GM12878 (cell line): Measurements from ENCODE around the gene SLC1A6. TPM values are rescaled to one million over a fixed set of nuclear protein-coding genes. Genes with fewer than 3 reads are reported as not detected.

Experiments used
- ATAC-seq: fragments of 200-7000 bp; cut with Tn5 transposase; 3 replicates; pipeline ENCODE4 v1.9.1; 2020; ENCODE audit warnings: mild to moderate bottlenecking, moderate library complexity
- BruUV-seq: library from RNA; stranded (reverse); fragments of 400-500 nt; replicated peaks from 2 replicates; lab custom pipeline; 2021; lab: Mats Ljungman, UMichigan
- CTCF ChIA-PET: fragments of 300-600 bp; sonication (Branson Sonifier 250); formaldehyde crosslinking; extraction: SDS; loops from one replicate; lab custom pipeline; 2021; ENCODE audit warnings: inconsistent platforms; lab: Yijun Ruan, JAX
- POLR2A ChIA-PET: fragments of 350-600 bp; formaldehyde crosslinking; extraction: SDS; loops from one replicate; lab custom pipeline; 2021; ENCODE audit warnings: inconsistent platforms; lab: Charles Lee
- RAD21 ChIA-PET: fragments of 300-600 bp; sonication (Branson Sonifier 250); formaldehyde crosslinking; loops from one replicate; lab custom pipeline; 2023; ENCODE audit warnings: antibody characterized with exemption; ENCODE audit not compliant: unreplicated experiment; lab: Charles Lee
- SMC1A ChIA-PET: fragments of 300-600 bp; sonication (Branson Sonifier 250); formaldehyde crosslinking; loops from one replicate; lab custom pipeline; 2023; ENCODE audit not compliant: unreplicated experiment, uncharacterized antibody; lab: Charles Lee
- DNase-seq: peaks from one replicate; pipeline ENCODE4 v3.0.0-alpha.2; 2011; ENCODE audit warnings: low read depth, low spot score
- FAIRE-seq: peaks from 3 replicates; lab custom pipeline; 2011; peaks lifted over from hg19 to GRCh38; lab: Jason Lieb, UNC
- H2AFZ ChIP-seq: 2 replicates; pipeline ENCODE4 v1.6.0; 2011; ENCODE audit warnings: low read depth, low read length, control low read depth; ENCODE audit not compliant: control insufficient read depth
- H3K27ac ChIP-seq: 2 replicates; pipeline ENCODE4 v1.5.1; 2011; ENCODE audit warnings: control low read depth; ENCODE audit not compliant: control insufficient read depth, insufficient read depth
- H3K27me3 ChIP-seq, 2 experiments: replicated peaks in 1 of 2; 2 replicates each; pipeline versions ENCODE4 v1.6.0 to v1.6.1; 2011; ENCODE audit warnings: low read length in 1 of 2; ENCODE audit not compliant: control insufficient read depth in 2 of 2, insufficient read depth in 2 of 2
- H3K36me3 ChIP-seq, 2 experiments: 2 replicates each; pipeline ENCODE4 v1.5.1; 2011; ENCODE audit warnings: low read length in 1 of 2; ENCODE audit not compliant: control insufficient read depth in 2 of 2, insufficient read depth in 2 of 2
- H3K4me1 ChIP-seq: 2 replicates; pipeline ENCODE4 v1.6.1; 2011; ENCODE audit warnings: mild to moderate bottlenecking, low read length, moderate library complexity, mixed read lengths; ENCODE audit not compliant: control insufficient read depth, insufficient read depth
- H3K4me2 ChIP-seq: 2 replicates; pipeline ENCODE4 v1.6.0; 2011; ENCODE audit warnings: control low read depth; ENCODE audit not compliant: control insufficient read depth, insufficient read depth
- H3K4me3 ChIP-seq: fragments of 200-600 bp; sonication (generic); 2 replicates; pipeline ENCODE4 v1.5.1; 2016
- H3K79me2 ChIP-seq: 2 replicates; pipeline ENCODE4 v1.6.0; 2011; ENCODE audit warnings: low read length; ENCODE audit not compliant: control insufficient read depth, insufficient read depth
- H3K9ac ChIP-seq: 2 replicates; pipeline ENCODE4 v1.8.0; 2011; ENCODE audit warnings: low read length, control low read depth, mixed read lengths; ENCODE audit not compliant: control insufficient read depth, insufficient read depth
- H3K9me3 ChIP-seq: replicated peaks from 3 replicates; pipeline ENCODE4 v1.5.1; 2011; ENCODE audit warnings: mild to moderate bottlenecking, low read length; ENCODE audit not compliant: control insufficient read depth, insufficient read depth
- H4K20me1 ChIP-seq: 2 replicates; pipeline ENCODE4 v1.6.0; 2011; ENCODE audit not compliant: control insufficient read depth, insufficient read depth
- ATF7 ChIP-seq: fragments of 450-650 bp; IDR thresholded peaks from 2 replicates; pipeline ENCODE4 v1.6.1; 2016; ENCODE audit warnings: low read depth, mild to moderate bottlenecking
- IRF4 ChIP-seq: IDR thresholded peaks from 2 replicates; pipeline ENCODE4 v1.6.1; 2011; ENCODE audit warnings: low read depth, low read length
- MEF2B ChIP-seq: fragments of 450-650 bp; IDR thresholded peaks from 2 replicates; pipeline ENCODE4 v1.6.1; 2018; ENCODE audit warnings: mild to moderate bottlenecking, moderate library complexity; ENCODE audit not compliant: partially characterized antibody, poor library complexity, severe bottlenecking
- MYC ChIP-seq: IDR thresholded peaks from 2 replicates; pipeline ENCODE4 v1.6.1; 2011; ENCODE audit warnings: mild to moderate bottlenecking, low read length, moderate library complexity, inconsistent platforms; ENCODE audit not compliant: insufficient read depth, insufficient replicate concordance, insufficient read length, severe bottlenecking
- NFYA ChIP-seq: IDR thresholded peaks from 2 replicates; pipeline ENCODE4 v1.6.1; 2011; ENCODE audit warnings: low read depth, mild to moderate bottlenecking, low read length, improper control_type of control experiment, borderline replicate concordance
- NR2F1 ChIP-seq: fragments of 450-650 bp; conservative IDR thresholded peaks from 2 replicates; pipeline ENCODE4 v1.6.1; 2017; ENCODE audit warnings: mild to moderate bottlenecking
- SPI1 ChIP-seq: IDR thresholded peaks from 2 replicates; pipeline ENCODE4 v1.6.1; 2011; ENCODE audit warnings: low read depth, mild to moderate bottlenecking, low read length, moderate library complexity, borderline replicate concordance; ENCODE audit not compliant: insufficient read depth
- STAT3 ChIP-seq: IDR thresholded peaks from 2 replicates; pipeline ENCODE4 v1.6.1; 2011; ENCODE audit warnings: low read depth, low read length, improper control_type of control experiment
- ZSCAN29 ChIP-seq: fragments of 450-650 bp; IDR thresholded peaks from 2 replicates; pipeline ENCODE4 v1.6.1; 2017; ENCODE audit warnings: mild to moderate bottlenecking, moderate library complexity
- WGBS: methylation state at CpG from one replicate; pipeline ENCODE4 v1.1.6; 2016; ENCODE audit warnings: low lambda C conversion rate; ENCODE audit not compliant: insufficient replicate concordance, insufficient coverage; ENCODE audit errors: missing lambda C conversion rate; 5-methylcytosine and 5-hydroxymethylcytosine counted together
- in situ Hi-C: fragments of 300-500 bp; cut with MboI; formaldehyde crosslinking; loops from 9 replicates; pipeline ENCODE4 v1.14.3; 2018; ENCODE audit warnings: mixed read lengths
- intact Hi-C: fragments of 100-400 bp; cut with micrococcal nuclease; formaldehyde crosslinking; loops from one replicate; pipeline ENCODE4 v1.14.2; 2022; ENCODE audit not compliant: unreplicated experiment
- polyA plus RNA-seq, 11 experiments: library from polyadenylated mRNA; depleted of rRNA in 4 of 11; unstranded in 6 of 11; stranded (reverse) in 5 of 11; fragments of >200 nt; fragmentation: Nextera tagmentation in 4 of 11; fragmentation: Illumina TruSeq in 1 of 11; extraction: Ambion mirVana in 4 of 11; extraction: Trizol in 1 of 11; gene quantifications; 1 replicate in 1 of 11; 2 replicates in 10 of 11; pipeline versions ENCODE4 v1.2.1 to v1.2.3, GENCODE V29; 2011 to 2016; ENCODE audit warnings: inconsistent platforms in 2 of 11, missing spikeins in 2 of 11, low read depth in 1 of 11
- total RNA-seq, 4 experiments: library from RNA; depleted of rRNA in 3 of 4; stranded (reverse); fragments of >200 nt in 3 of 4; fragmentation: Illumina TruSeq in 1 of 4; extraction: Trizol in 1 of 4; gene quantifications; 2 replicates each; pipeline versions ENCODE4 v1.2.1 to v1.2.3, GENCODE V29; 2013 to 2021
- TF ChIP-seq, protein P1 (sequence below): IDR thresholded peaks from 2 replicates; pipeline ENCODE4 v1.6.1; 2012; ENCODE audit warnings: low read length, inconsistent platforms
- TF ChIP-seq, protein P2 (sequence below): fragments of 450-650 bp; IDR thresholded peaks from 2 replicates; pipeline ENCODE4 v1.6.1; 2017; ENCODE audit warnings: antibody characterized with exemption, mild to moderate bottlenecking, moderate library complexity

Gene SLC1A6
- total and polyA plus RNA-seq, 10 of the 15 experiments (the other 5 are each of a cell fraction or from before 2014, with no cell fraction given) = 0.06 TPM; not detected in 9

DNA sequence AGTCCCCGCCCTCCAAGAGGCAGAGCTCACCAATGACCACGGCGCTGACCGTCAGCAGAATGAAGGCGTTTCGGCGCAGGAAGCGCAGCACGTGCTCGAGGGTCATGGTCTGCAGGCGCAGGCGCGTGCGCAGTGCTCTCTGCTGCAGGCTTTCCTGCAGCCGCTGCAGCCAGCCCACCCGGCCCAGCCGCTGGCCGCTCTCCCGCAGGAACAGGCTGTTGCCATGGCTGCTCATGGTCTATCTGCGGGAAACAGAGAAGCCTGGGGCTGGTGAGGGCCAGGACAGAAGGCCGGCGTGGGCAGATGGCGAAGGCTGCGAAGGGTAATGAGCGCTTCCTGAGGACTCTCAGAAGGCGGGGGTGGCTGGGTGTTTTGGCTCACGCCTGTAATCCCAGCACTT is 7.0 kb downstream of the SLC1A6 start:
- BruUV-seq = no TSS peak
- Histone ChIP-seq H3K4me1 (no peaks in the 10 kb centered on the region), H3K79me2 (no peaks in the 10 kb centered on the region), H3K27me3 (no peaks in the 10 kb centered on the region), H3K4me3 (no peak overlapping the region), H2AFZ (no peak overlapping the region), H4K20me1 (no peaks in the 10 kb centered on the region), H3K36me3 (no peaks in the 10 kb centered on the region), H3K4me2 (no peak overlapping the region), H3K9ac (no peak overlapping the region), H3K9me3 (no peaks in the 10 kb centered on the region), H3K27ac (no peak overlapping the region)
- TF ChIP-seq, protein P1, sequence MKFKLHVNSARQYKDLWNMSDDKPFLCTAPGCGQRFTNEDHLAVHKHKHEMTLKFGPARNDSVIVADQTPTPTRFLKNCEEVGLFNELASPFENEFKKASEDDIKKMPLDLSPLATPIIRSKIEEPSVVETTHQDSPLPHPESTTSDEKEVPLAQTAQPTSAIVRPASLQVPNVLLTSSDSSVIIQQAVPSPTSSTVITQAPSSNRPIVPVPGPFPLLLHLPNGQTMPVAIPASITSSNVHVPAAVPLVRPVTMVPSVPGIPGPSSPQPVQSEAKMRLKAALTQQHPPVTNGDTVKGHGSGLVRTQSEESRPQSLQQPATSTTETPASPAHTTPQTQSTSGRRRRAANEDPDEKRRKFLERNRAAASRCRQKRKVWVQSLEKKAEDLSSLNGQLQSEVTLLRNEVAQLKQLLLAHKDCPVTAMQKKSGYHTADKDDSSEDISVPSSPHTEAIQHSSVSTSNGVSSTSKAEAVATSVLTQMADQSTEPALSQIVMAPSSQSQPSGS = no peak
- TF ChIP-seq STAT3 (no peak), MYC (no peak), ATF7 (no peak), NR2F1 (no peak), IRF4 (no peak), ZSCAN29 (no peak), MEF2B (no peak), NFYA (no peak), SPI1 (no peak)
- TF ChIP-seq, protein P2, sequence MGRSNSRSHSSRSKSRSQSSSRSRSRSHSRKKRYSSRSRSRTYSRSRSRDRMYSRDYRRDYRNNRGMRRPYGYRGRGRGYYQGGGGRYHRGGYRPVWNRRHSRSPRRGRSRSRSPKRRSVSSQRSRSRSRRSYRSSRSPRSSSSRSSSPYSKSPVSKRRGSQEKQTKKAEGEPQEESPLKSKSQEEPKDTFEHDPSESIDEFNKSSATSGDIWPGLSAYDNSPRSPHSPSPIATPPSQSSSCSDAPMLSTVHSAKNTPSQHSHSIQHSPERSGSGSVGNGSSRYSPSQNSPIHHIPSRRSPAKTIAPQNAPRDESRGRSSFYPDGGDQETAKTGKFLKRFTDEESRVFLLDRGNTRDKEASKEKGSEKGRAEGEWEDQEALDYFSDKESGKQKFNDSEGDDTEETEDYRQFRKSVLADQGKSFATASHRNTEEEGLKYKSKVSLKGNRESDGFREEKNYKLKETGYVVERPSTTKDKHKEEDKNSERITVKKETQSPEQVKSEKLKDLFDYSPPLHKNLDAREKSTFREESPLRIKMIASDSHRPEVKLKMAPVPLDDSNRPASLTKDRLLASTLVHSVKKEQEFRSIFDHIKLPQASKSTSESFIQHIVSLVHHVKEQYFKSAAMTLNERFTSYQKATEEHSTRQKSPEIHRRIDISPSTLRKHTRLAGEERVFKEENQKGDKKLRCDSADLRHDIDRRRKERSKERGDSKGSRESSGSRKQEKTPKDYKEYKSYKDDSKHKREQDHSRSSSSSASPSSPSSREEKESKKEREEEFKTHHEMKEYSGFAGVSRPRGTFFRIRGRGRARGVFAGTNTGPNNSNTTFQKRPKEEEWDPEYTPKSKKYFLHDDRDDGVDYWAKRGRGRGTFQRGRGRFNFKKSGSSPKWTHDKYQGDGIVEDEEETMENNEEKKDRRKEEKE = no peak
- POLR2A ChIA-PET = no interaction called here
- WGBS = 64% methylated on average over 27 of the region's 27 CpGs
- RAD21 ChIA-PET = no interaction called here
- in situ Hi-C loops = no loop called here
- no peak for DNase-seq
- intact Hi-C loops = no loop called here
- SMC1A ChIA-PET = no interaction called here
- CTCF ChIA-PET = no interaction called here
- ATAC-seq = no peak
- no peak for FAIRE-seq
